IMR-90 (cell line): ENCODE measurements around the gene OTP. TPM values are rescaled to one million over a fixed set of nuclear protein-coding genes. Genes with fewer than 3 reads are reported as not detected.

Experiments used
- ATAC-seq: fragments of 200-7000 bp; cut with Tn5 transposase; 2 replicates; pipeline ENCODE4 v1.9.1; 2020; ENCODE audit warnings: low read depth, mild to moderate bottlenecking, moderate library complexity
- BruUV-seq: library from RNA; stranded (reverse); fragments of 400-500 nt; replicated peaks from 2 replicates; lab custom pipeline; 2021; lab: Mats Ljungman, UMichigan
- CTCF ChIA-PET: fragments of 300-600 bp; formaldehyde crosslinking; extraction: SDS; loops from one replicate; lab custom pipeline; 2021; ENCODE audit warnings: antibody characterized with exemption; lab: Yijun Ruan, JAX
- POLR2A ChIA-PET: fragments of 300-600 bp; sonication (Branson Sonifier 250); formaldehyde crosslinking; loops from one replicate; lab custom pipeline; 2022; ENCODE audit warnings: antibody characterized with exemption; ENCODE audit not compliant: unreplicated experiment; lab: Charles Lee
- DNase-seq: peaks from one replicate; pipeline ENCODE4 v3.0.0; 2013
- H2AFZ ChIP-seq: replicated peaks from 2 replicates; pipeline ENCODE3; 2013; ENCODE audit warnings: low read length, mild to moderate bottlenecking; ENCODE audit not compliant: poor library complexity
- H2AK5ac ChIP-seq: 2 replicates; pipeline ENCODE4 v1.6.1; 2013; ENCODE audit warnings: low read depth, low read length, inconsistent platforms
- H2AK9ac ChIP-seq: replicated peaks from 2 replicates; pipeline ENCODE3; 2013; ENCODE audit warnings: mild to moderate bottlenecking, low read depth, low read length, moderate library complexity; ENCODE audit not compliant: poor library complexity
- H2BK120ac ChIP-seq: 2 replicates; pipeline ENCODE4 v1.6.1; 2013; ENCODE audit warnings: low read depth, low read length, inconsistent platforms
- H2BK15ac ChIP-seq: 3 replicates; pipeline ENCODE4 v1.6.1; 2013; ENCODE audit warnings: low read depth, low read length, inconsistent platforms
- H2BK20ac ChIP-seq: 2 replicates; pipeline ENCODE4 v1.6.1; 2013; ENCODE audit warnings: low read depth, mild to moderate bottlenecking, inconsistent platforms, low read length, moderate library complexity
- H2BK5ac ChIP-seq: 2 replicates; pipeline ENCODE4 v1.6.1; 2013; ENCODE audit warnings: mild to moderate bottlenecking, low read depth, low read length, inconsistent platforms; ENCODE audit not compliant: poor library complexity, severe bottlenecking
- H3K14ac ChIP-seq: replicated peaks from 2 replicates; pipeline ENCODE4 v1.6.1; 2013; ENCODE audit warnings: low read depth, low read length, inconsistent platforms
- H3K18ac ChIP-seq: 2 replicates; pipeline ENCODE4 v1.6.1; 2013; ENCODE audit warnings: low read depth, low read length, control low read depth
- H3K23ac ChIP-seq: 2 replicates; pipeline ENCODE4 v1.6.1; 2013; ENCODE audit warnings: low read depth, low read length, inconsistent platforms
- H3K27ac ChIP-seq: 2 replicates; pipeline ENCODE4 v1.5.1; 2013; ENCODE audit warnings: mild to moderate bottlenecking, control low read depth, low read length; ENCODE audit not compliant: insufficient read depth
- H3K27me3 ChIP-seq: 2 replicates; pipeline ENCODE4 v1.6.1; 2013; ENCODE audit warnings: low read length; ENCODE audit not compliant: control insufficient read depth, insufficient read depth
- H3K36me3 ChIP-seq: 2 replicates; pipeline ENCODE4 v1.6.1; 2013; ENCODE audit warnings: low read length, mixed read lengths; ENCODE audit not compliant: control insufficient read depth, insufficient read depth
- H3K4ac ChIP-seq: 2 replicates; pipeline ENCODE4 v1.6.1; 2013; ENCODE audit warnings: low read depth, low read length, inconsistent platforms
- H3K4me1 ChIP-seq: 2 replicates; pipeline ENCODE4 v1.6.1; 2013; ENCODE audit warnings: low read length, mixed read lengths; ENCODE audit not compliant: control insufficient read depth, insufficient read depth
- H3K4me2 ChIP-seq: 2 replicates; pipeline ENCODE4 v1.6.1; 2013; ENCODE audit warnings: low read depth, mild to moderate bottlenecking, control low read depth, low read length, moderate library complexity
- H3K4me3 ChIP-seq: 2 replicates; pipeline ENCODE4 v1.5.1; 2013; ENCODE audit warnings: low read depth, mild to moderate bottlenecking, control low read depth, low read length, moderate library complexity; ENCODE audit not compliant: insufficient read depth
- H3K56ac ChIP-seq: 2 replicates; pipeline ENCODE4 v1.6.1; 2013; ENCODE audit warnings: low read length, inconsistent platforms; ENCODE audit not compliant: insufficient read depth; ENCODE audit errors: extremely low read depth
- H3K79me1 ChIP-seq, 2 experiments: 2 replicates each; pipeline ENCODE4 v1.6.1; 2013; ENCODE audit warnings: low read length in 2 of 2, inconsistent platforms in 1 of 2, low read depth in 1 of 2
- H3K9ac ChIP-seq: 2 replicates; pipeline ENCODE4 v1.6.1; 2013; ENCODE audit warnings: low read depth, low read length, control low read depth
- H3K9me1 ChIP-seq: 2 replicates; pipeline ENCODE4 v1.6.1; 2013; ENCODE audit warnings: low read length, inconsistent platforms; ENCODE audit not compliant: insufficient read depth
- H3K9me3 ChIP-seq: 2 replicates; pipeline ENCODE4 v1.6.1; 2013; ENCODE audit warnings: low read length; ENCODE audit not compliant: control insufficient read depth, insufficient read depth
- H4K20me1 ChIP-seq: 2 replicates; pipeline ENCODE4 v1.6.1; 2013; ENCODE audit warnings: low read length, inconsistent platforms; ENCODE audit not compliant: insufficient read depth
- H4K5ac ChIP-seq: 2 replicates; pipeline ENCODE4 v1.6.1; 2013; ENCODE audit warnings: mild to moderate bottlenecking, low read depth, low read length, control low read depth
- H4K8ac ChIP-seq, 2 experiments: 2 replicates each; pipeline ENCODE4 v1.6.1; 2013; ENCODE audit warnings: low read depth in 2 of 2, low read length in 2 of 2, control low read depth in 1 of 2, inconsistent platforms in 1 of 2
- H4K91ac ChIP-seq: 2 replicates; pipeline ENCODE4 v1.6.1; 2013; ENCODE audit warnings: low read depth, low read length, inconsistent platforms; ENCODE audit not compliant: insufficient read depth
- MXI1 ChIP-seq: IDR thresholded peaks from 2 replicates; pipeline ENCODE4 v1.6.1; 2012; ENCODE audit warnings: low read depth, mild to moderate bottlenecking, low read length, moderate library complexity, borderline replicate concordance
- POLR2A ChIP-seq: IDR thresholded peaks from 2 replicates; pipeline ENCODE4 v1.6.1; 2012; ENCODE audit warnings: mild to moderate bottlenecking, low read depth, low read length
- RAD21 ChIP-seq: IDR thresholded peaks from 2 replicates; pipeline ENCODE4 v1.6.1; 2012; ENCODE audit warnings: low read length, improper control_type of control experiment
- RCOR1 ChIP-seq: IDR thresholded peaks from 2 replicates; pipeline ENCODE4 v1.6.1; 2012; ENCODE audit warnings: mild to moderate bottlenecking, low read length, improper control_type of control experiment; ENCODE audit not compliant: insufficient replicate concordance
- SMC3 ChIP-seq: fragments of 150-350 bp; IDR thresholded peaks from 2 replicates; pipeline ENCODE4 v1.6.1; 2016; ENCODE audit warnings: low read depth, mild to moderate bottlenecking, antibody characterized with exemption, low read length, moderate library complexity
- WGBS, 2 experiments: methylation state at CpG; one replicate each; pipeline versions ENCODE4 v1.1.5 to v1.1.7; 2013; ENCODE audit warnings: missing lambda C conversion rate in 2 of 2; ENCODE audit not compliant: insufficient read length in 1 of 2; ENCODE audit errors: extremely low coverage in 2 of 2; 5-methylcytosine and 5-hydroxymethylcytosine counted together
- dilution Hi-C: fragments of 300-500 bp; cut with HindIII; formaldehyde crosslinking; loops from one replicate; pipeline ENCODE4 v1.14.3; 2018; ENCODE audit warnings: low sequenced_read_pairs; ENCODE audit not compliant: unreplicated experiment
- in situ Hi-C: fragments of 300-500 bp; cut with MboI; formaldehyde crosslinking; loops from 3 replicates; pipeline ENCODE4 v1.14.3; 2019; ENCODE audit warnings: low sequenced_read_pairs, inconsistent platforms, mixed read lengths
- intact Hi-C: fragments of 100-400 bp; cut with micrococcal nuclease; formaldehyde crosslinking; loops from 2 replicates; pipeline ENCODE4 v1.10.0; 2022
- polyA plus RNA-seq, 3 experiments: library from polyadenylated mRNA; depleted of rRNA; stranded (reverse); fragments of >200 nt; gene quantifications; 2 replicates each; pipeline ENCODE4 v1.2.3, GENCODE V29; 2012; ENCODE audit warnings: low replicate concordance in 1 of 3
- total RNA-seq: library from RNA; depleted of rRNA; stranded (reverse); fragments of >200 nt; gene quantifications from 2 replicates; pipeline ENCODE4 v1.2.3, GENCODE V29; 2012
- TF ChIP-seq, protein P1 (sequence below): conservative IDR thresholded peaks from 2 replicates; pipeline ENCODE4 v1.5.1; 2012; ENCODE audit warnings: mild to moderate bottlenecking, low read depth, low read length, improper control_type of control experiment

The OTP gene
- total and polyA plus RNA-seq, 2 of the 4 experiments (the other 2 are of a cell fraction) = not detected

GRCh38 chr5:77645158-77645994 lies 6.9 kb upstream of the OTP start:
- H2AFZ ChIP-seq = no peak overlapping the region

More at GRCh38 chr5:77645158-77645994, 6.9 kb upstream of the OTP start:
- no peaks in the 10 kb centered on the region for H3K36me3 ChIP-seq
- H3K4ac ChIP-seq = no peak overlapping the region
- H2BK20ac ChIP-seq = no peak overlapping the region
- H3K4me1 ChIP-seq = peaks cover 2% of the 10 kb centered on the region; the same call in 1 of the 2 replicates
- peaks cover 6% of the 10 kb centered on the region; the same call in 1 of the 2 replicates for H4K20me1 ChIP-seq
- H2BK120ac ChIP-seq = no peak overlapping the region
- H3K9me3 ChIP-seq = peaks cover 11% of the 10 kb centered on the region; the same call in 1 of the 2 replicates
- dilution Hi-C loops = no loop called here
- WGBS, 2 experiments = 4% methylated on average over 40 of the region's 80 CpGs; no CpG with 5 or more reads in 1 of the 2 experiments
- H3K4me3 ChIP-seq = peak overlapping the region; percentile 25; the same call in 1 of the 2 replicates
- intact Hi-C loops = loop anchor here (10.0 kb wide), 1 partner anchor 359 kb away; no protein-coding TSS in a partner anchor
- peak overlapping the region; percentile 52; the same call in 1 of the 2 replicates for H3K23ac ChIP-seq
- H3K4me2 ChIP-seq = peak overlapping the region; percentile 79
- CTCF ChIA-PET = no interaction called here
- peaks cover 88% of the 10 kb centered on the region for H3K27me3 ChIP-seq
- no peaks in the 10 kb centered on the region for H3K79me1 ChIP-seq
- no peak overlapping the region for H4K5ac ChIP-seq
- ATAC-seq (peak; percentile 70), DNase-seq (no peak)
- no peak overlapping the region for H3K9ac ChIP-seq
- H3K56ac ChIP-seq = no peak overlapping the region
- no peak overlapping the region for H3K27ac ChIP-seq
- H3K18ac ChIP-seq = no peak overlapping the region
- no peak overlapping the region for H4K91ac ChIP-seq
- no peak overlapping the region for H2BK5ac ChIP-seq
- no peak overlapping the region for H2BK15ac ChIP-seq
- TF ChIP-seq RAD21 = peak; percentile 41
- TF ChIP-seq MXI1 = no peak
- TF ChIP-seq, protein P1, sequence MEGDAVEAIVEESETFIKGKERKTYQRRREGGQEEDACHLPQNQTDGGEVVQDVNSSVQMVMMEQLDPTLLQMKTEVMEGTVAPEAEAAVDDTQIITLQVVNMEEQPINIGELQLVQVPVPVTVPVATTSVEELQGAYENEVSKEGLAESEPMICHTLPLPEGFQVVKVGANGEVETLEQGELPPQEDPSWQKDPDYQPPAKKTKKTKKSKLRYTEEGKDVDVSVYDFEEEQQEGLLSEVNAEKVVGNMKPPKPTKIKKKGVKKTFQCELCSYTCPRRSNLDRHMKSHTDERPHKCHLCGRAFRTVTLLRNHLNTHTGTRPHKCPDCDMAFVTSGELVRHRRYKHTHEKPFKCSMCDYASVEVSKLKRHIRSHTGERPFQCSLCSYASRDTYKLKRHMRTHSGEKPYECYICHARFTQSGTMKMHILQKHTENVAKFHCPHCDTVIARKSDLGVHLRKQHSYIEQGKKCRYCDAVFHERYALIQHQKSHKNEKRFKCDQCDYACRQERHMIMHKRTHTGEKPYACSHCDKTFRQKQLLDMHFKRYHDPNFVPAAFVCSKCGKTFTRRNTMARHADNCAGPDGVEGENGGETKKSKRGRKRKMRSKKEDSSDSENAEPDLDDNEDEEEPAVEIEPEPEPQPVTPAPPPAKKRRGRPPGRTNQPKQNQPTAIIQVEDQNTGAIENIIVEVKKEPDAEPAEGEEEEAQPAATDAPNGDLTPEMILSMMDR = peak; percentile 47
- TF ChIP-seq RCOR1 = no peak
- peak; percentile 39 for TF ChIP-seq SMC3
- TF ChIP-seq POLR2A = no peak
- no peak overlapping the region for H2AK5ac ChIP-seq
- H3K9me1 ChIP-seq = no peaks in the 10 kb centered on the region
- no peak overlapping the region for H4K8ac ChIP-seq
- H3K14ac ChIP-seq = no peak overlapping the region
- POLR2A ChIA-PET = no interaction called here
- no TSS peak for BruUV-seq
- no peak overlapping the region for H2AK9ac ChIP-seq
- in situ Hi-C loops = no loop called here
